D721Med (cell line): ENCODE measurements around the gene SPANXN4.

Experiments
- DNase-seq: peaks from one replicate; pipeline ENCODE4 v3.0.0; 2011; ENCODE audit warnings: low spot score; ENCODE audit not compliant: insufficient read length
- FAIRE-seq: peaks from 2 replicates; lab custom pipeline; 2011; peaks lifted over from hg19 to GRCh38; lab: Jason Lieb, UNC
- TF ChIP-seq, protein P1 (sequence below): IDR thresholded peaks from 2 replicates; pipeline ENCODE4 v1.5.1; 2012; ENCODE audit warnings: mild to moderate bottlenecking, control low read depth; ENCODE audit not compliant: insufficient read depth; ENCODE audit errors: missing control alignments

Gene SPANXN4

DNA sequence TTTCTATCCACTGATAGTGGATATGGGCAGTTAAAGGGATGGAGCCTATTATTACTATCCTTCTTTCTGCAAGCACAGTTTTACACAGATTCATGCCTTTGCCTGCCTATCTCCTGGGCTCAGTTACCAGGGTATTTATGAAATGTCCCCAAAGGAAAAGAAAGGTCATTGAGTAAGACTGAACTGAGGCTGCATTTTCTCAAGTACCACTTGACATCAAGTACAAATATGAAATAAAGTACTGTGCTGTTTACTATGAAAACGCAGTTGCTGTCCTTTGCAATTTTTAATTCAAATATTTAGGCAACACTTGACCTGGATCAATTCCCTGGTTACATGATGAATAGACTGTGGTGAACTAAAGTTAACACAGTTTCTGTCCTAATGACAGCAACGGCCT lies 23.5 kb upstream of the SPANXN4 start:
- FAIRE-seq = no peak
- TF ChIP-seq, protein P1, sequence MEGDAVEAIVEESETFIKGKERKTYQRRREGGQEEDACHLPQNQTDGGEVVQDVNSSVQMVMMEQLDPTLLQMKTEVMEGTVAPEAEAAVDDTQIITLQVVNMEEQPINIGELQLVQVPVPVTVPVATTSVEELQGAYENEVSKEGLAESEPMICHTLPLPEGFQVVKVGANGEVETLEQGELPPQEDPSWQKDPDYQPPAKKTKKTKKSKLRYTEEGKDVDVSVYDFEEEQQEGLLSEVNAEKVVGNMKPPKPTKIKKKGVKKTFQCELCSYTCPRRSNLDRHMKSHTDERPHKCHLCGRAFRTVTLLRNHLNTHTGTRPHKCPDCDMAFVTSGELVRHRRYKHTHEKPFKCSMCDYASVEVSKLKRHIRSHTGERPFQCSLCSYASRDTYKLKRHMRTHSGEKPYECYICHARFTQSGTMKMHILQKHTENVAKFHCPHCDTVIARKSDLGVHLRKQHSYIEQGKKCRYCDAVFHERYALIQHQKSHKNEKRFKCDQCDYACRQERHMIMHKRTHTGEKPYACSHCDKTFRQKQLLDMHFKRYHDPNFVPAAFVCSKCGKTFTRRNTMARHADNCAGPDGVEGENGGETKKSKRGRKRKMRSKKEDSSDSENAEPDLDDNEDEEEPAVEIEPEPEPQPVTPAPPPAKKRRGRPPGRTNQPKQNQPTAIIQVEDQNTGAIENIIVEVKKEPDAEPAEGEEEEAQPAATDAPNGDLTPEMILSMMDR = no peak
- no peak for DNase-seq

DNA sequence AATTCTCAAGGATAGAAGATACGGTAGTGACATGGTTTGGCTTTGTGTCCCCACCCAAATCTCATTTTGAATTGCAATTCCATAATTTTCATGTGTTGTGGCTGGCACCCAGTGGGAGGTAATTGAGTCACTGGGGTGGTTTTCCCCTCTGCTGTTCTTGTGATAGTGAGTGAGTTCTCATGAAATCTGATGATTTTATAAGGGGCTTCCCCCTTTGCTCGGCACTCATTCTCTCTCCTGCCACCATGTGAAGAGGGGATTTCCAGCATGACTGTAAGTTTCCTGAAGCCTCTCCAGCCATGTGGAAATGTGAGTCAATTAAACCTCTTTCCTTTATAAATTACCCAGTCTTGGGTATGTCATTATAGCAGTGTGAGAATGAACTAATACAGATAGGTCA lies 8.5 kb upstream of the SPANXN4 start:
- TF ChIP-seq, protein P1 = no peak
- DNase-seq (no peak), FAIRE-seq (no peak)

DNA sequence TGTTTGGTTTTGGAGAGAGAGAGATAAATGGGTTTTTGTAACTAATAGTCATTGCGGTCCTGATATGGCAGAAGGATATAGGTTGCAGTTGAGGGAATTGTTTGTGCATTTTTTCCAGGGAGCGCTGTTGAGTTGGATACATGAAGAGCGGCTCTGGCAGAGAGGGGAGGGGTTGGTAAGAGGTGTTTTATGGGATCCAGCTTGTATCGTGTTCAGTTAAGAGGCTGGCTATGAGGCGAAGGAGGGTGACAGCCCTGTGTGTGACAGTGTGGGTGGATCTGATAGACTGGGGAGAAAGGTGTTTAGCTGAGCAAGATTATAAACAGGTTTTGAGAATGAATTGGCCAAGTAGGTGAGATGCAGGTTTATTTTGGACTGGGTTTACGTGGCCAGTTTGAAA lies 1.5 kb downstream of the SPANXN4 start:
- DNase-seq = no peak
- TF ChIP-seq, protein P1 = no peak
- no peak for FAIRE-seq

DNA sequence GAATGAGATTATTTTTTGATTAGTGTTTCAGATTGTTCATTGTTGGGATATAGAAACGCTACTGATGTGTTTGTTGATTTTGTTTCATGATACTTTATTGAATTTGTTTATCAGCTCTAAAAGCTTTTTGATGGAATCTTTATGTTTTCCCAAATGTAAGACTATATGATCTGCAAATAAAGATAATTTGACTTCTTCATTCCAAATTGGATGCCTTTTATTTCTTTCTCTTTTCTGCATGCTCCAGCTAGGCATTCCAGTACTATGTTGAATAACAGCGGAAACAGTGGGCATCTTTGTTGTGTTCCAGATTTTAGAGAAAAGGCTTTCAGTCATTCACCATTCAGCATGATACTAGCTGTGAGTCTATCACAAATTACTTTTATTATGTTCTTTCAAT lies 21.8 kb downstream of the SPANXN4 start:
- FAIRE-seq (no peak), DNase-seq (no peak)
- TF ChIP-seq, protein P1 = no peak

DNA sequence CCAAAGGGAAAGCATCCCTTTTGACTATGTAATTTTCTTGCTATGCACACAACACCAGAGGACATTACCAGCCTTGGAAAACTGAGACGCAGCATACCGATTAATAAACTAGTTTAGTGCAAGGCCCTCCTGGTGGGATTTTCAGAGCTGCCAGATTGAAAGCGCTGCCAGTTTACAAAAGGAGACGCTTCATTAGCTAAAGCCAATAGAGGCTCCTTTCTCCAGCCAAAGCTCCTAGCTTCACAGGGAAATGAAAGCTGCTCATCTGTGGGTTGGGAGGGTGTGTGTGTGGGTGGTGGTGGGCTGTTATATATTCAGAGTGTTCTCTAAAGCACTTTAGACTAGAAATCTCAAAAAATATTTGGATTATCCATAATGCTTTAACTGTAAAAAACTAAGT lies 32.4 kb downstream of the SPANXN4 start:
- TF ChIP-seq, protein P1 = no peak
- no peak for FAIRE-seq
- no peak for DNase-seq

DNA sequence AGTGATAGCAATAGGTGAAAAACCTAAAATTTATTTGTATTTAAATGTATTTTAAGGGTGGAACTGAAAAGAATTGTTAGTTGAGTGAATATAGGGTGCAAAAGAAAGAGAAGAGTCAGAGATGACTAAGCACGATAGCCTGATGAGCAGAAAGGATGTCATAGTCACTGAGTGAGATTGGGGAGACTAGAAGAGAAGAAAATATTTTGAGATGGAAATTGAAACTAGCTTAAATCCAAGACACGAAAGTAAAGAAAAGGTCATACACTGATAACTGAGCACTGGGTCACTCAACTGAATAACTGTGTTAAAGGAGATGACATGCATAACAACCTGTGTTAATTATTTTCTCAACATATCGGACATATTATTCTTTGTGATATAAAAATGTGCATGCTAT lies 55.5 kb downstream of the SPANXN4 start:
- TF ChIP-seq, protein P1 = no peak
- FAIRE-seq (no peak), DNase-seq (no peak)

DNA sequence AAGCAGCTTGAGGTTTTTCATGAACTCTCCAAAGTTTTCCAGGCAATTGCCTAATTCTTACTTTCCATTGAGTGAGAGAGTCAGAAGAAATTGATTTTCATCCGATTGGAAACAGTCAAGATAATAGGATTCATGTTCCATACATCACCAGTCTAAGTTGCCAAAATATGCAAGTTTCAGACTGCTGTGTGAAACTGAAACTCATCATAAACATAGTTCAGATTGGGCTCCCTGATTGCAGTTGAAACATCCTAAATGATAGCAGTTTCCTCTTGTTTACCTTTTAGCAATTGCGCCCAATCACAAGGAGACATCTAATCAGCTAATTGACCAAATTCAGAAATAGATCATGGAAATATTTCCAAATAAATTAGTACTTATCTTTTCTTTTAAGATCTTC lies 56.8 kb downstream of the SPANXN4 start:
- DNase-seq (no peak), FAIRE-seq (no peak)
- TF ChIP-seq, protein P1 = no peak
